Hypothalamus (tissue), 51 donors: Measurements from ENCODE around the gene CHRDL1.
"Not testable (repeated sequence)": the region's sequence is repeated elsewhere in the genome, so short reads cannot be mapped to it uniquely, and the experiment has no call there.

Experiments
- DNase-seq, 51 donors: peaks; one replicate each; lab custom pipeline; 2025; lab: John Stamatoyannopoulos, UW

The CHRDL1 gene

DNA sequence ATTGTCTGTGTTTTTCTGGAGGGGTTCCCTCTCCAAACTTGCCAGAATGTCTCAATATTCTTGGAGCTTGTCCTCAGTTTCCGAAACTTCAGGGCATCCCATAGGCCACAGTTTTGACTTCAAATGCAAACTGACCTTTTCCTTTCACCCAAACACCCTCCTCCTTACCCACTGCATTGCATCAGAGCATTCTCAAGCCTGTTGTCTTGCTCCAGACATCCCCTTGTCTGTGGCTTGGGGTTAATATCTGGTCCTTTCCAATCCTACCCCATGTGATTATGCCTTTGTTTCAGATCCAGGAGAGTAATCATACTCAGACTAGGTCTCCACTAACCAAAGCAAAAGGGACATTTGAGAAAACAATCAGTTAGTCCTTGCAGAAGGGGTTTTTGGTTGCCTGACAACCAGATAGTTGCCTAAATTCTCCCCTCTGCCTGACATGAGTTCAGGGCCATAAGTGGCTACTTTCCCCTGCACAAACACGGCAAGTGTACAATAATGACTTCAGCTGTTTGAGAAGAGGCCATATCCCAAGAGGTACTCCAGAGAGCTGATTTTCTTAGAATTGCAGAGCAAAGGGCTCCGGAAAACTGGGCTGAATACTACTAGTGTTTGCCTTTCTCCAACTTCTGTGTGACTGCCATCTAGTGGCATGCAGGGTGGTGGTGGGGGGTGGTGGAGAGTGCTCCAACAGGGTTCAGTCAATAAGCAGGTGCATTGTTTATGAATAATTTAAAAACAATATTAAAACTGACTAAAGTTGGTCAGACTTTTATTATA is 130.2 kb downstream of the CHRDL1 start:
- peak in 23 of 51 donors; percentile 0 to 12 (median 0) for DNase-seq

DNA sequence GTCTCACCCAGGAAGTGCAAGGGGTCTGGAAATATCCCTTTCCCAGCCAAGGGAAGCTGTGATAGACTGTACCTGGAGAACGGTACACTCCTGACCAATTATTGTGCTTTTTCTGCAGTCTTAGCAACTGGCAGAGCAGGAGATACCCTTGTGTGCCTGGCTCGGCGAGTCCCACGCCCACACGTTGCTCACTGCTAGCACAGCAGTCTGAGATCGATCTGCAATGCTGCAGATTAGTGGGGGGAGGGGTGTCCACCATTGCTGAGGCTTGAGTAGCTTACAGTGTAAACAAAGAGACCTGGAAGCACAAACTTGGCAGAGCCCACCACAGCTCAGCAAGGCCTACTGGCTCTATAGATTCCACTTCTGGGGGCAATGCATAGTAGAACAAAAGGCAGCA is 138.5 kb downstream of the CHRDL1 start:
- DNase-seq = no peak

DNA sequence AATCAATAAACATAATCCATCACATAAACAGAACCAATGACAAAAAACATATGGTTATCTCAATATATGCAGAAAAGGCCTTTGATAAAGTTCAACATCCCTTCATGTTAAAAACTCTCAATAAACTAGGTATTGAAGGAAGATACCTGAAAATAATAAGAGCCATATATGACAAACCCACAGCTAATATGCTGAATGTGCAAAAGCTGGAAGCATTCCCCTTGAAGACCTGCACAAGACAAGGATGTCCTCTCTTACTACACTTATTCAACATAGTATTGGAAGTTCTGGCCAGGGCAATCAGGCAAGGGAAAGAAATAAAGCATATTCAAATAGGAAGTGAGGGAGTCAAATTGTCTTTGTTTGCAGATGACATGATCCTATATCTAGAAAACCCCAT is 141.3 kb downstream of the CHRDL1 start:
- DNase-seq = not testable (repeated sequence)

DNA sequence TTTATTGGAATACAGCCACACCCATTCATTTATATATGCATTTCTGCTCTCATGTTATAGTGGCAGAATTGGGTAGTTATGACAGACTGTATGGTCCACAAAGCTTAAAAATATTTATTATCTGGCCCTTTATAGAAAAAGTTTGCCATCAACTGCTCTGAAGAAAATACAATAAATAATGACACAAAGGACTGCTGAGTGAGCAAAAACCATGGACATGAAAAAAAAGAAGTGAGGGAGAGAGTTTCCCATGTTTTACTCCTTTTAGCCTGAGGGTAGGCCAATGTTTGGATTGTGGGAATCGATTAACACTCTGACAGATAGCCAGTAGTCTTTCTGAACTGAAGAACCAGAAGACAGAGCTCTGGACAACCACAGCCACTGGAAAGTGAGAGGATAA is 149.2 kb downstream of the CHRDL1 start:
- no peak for DNase-seq
